Endothelial cell (in vitro differentiated cells): ENCODE measurements around the gene MYF6. TPM values are rescaled to one million over a fixed set of nuclear protein-coding genes. Genes with fewer than 3 reads are reported as not detected.

Experiments used
- DNase-seq: peaks from one replicate; pipeline ENCODE4 v3.0.0; 2021; ENCODE audit warnings: low spot score
- H3K27ac Mint-ChIP-seq: one replicate; pipeline ENCODE4 v1.8.0; 2021; ENCODE audit warnings: mixed read lengths, inconsistent platforms; ENCODE audit not compliant: unreplicated experiment
- H3K27me3 Mint-ChIP-seq: one replicate; pipeline ENCODE4 v1.8.0; 2021; ENCODE audit warnings: mild to moderate bottlenecking, moderate library complexity, mixed read lengths, inconsistent platforms; ENCODE audit not compliant: unreplicated experiment
- H3K36me3 Mint-ChIP-seq: one replicate; pipeline ENCODE4 v1.8.0; 2021; ENCODE audit warnings: mild to moderate bottlenecking, low read depth, mixed read lengths, inconsistent platforms; ENCODE audit not compliant: unreplicated experiment
- H3K4me1 Mint-ChIP-seq: one replicate; pipeline ENCODE4 v1.8.0; 2021; ENCODE audit warnings: mild to moderate bottlenecking, mixed read lengths, inconsistent platforms; ENCODE audit not compliant: unreplicated experiment
- H3K4me3 Mint-ChIP-seq: one replicate; pipeline ENCODE4 v1.8.0; 2021; ENCODE audit warnings: mild to moderate bottlenecking, mixed read lengths, inconsistent platforms; ENCODE audit not compliant: unreplicated experiment
- H3K9me3 Mint-ChIP-seq: one replicate; pipeline ENCODE4 v1.8.0; 2021; ENCODE audit warnings: mixed read lengths, inconsistent platforms; ENCODE audit not compliant: unreplicated experiment
- CTCF ChIP-seq: fragments of 200-600 bp; sonication (generic); IDR thresholded peaks from one replicate; pipeline ENCODE4 v1.5.0; 2021; ENCODE audit warnings: antibody characterized with exemption; ENCODE audit not compliant: unreplicated experiment
- total RNA-seq: library from RNA; stranded (reverse); fragmentation: NEBNext Ultra II Directional; extraction: Animal tissue kit (Norgen Biotek cat#: 25700); gene quantifications from one replicate; pipeline ENCODE4 v1.2.1, GENCODE V29; 2021; ENCODE audit not compliant: unreplicated experiment

MYF6 gene
- total RNA-seq, 1 donor from 2014 or later: 0.31 TPM

DNA sequence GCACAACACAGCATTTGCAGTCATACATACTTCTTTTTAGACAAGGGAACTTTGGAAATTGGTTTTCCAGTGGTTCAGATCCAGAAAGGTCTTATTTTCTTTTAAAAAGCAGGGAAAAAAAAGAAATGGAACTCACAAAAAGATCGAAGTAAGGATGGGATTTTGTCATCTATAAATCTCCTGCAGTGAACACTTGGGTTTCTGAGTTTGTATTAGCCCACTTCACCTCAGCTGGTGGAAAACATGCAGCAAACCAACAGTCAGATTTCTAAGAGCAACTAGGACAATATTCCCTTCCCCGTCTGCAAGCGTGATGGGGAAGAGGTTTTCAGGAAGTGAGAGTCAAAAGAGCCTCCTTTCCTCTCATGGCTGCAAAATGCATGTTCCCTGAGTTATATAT, 13.9 kb downstream of the MYF6 start:
- H3K4me3 Mint-ChIP-seq: no peak overlapping the region
- H3K9me3 Mint-ChIP-seq: no peaks in the 10 kb centered on the region
- DNase-seq: no peak
- no peaks in the 10 kb centered on the region for H3K4me1 Mint-ChIP-seq
- no peaks in the 10 kb centered on the region for H3K36me3 Mint-ChIP-seq
- no peak overlapping the region for H3K27ac Mint-ChIP-seq
- no peaks in the 10 kb centered on the region for H3K27me3 Mint-ChIP-seq
- no peak for TF ChIP-seq CTCF

DNA sequence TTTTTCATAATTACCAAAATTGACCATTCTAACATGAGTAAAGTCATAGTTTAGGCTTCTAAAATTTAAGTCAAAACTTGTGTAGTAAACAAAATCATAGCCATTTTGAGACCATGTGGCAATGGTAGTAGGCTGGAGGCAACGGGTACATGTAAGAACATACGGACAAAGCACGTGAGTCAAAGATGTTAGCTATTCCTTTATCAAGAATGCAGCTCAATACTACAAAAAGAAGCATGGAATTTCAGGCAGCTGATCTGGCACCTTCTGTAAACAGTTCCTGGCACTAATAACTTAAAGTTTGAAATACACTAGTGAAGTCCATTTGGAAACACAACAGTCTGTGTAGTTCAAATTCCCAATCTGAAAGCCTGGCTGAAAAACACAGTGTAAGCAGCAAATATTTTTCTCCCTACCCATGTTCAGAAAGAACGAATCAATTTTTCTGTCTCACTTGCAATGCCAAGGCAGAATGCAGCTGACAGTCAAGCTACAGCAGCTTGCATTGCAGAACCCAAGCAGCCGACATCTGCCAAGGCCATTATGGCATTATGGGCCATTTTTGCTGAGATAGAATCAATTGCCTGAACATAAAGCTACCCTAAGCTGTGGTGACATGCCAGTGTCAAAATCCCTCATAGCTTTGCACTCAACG, 38.5 kb downstream of the MYF6 start:
- Mint-ChIP-seq H3K27me3 (peaks cover 2% of the 10 kb centered on the region), H3K36me3 (no peaks in the 10 kb centered on the region), H3K4me3 (no peak overlapping the region), H3K27ac (no peak overlapping the region), H3K9me3 (no peaks in the 10 kb centered on the region), H3K4me1 (peaks cover 21% of the 10 kb centered on the region)
- TF ChIP-seq CTCF: no peak
- DNase-seq: no peak

GRCh38 chr12:80747800-80748199, 40.4 kb downstream of the MYF6 start:
- peaks cover 10% of the 10 kb centered on the region for H3K4me1 Mint-ChIP-seq
- no peaks in the 10 kb centered on the region for H3K36me3 Mint-ChIP-seq
- no peak for TF ChIP-seq CTCF
- no peaks in the 10 kb centered on the region for H3K9me3 Mint-ChIP-seq
- no peak overlapping the region for H3K4me3 Mint-ChIP-seq
- H3K27ac Mint-ChIP-seq: no peak overlapping the region
- no peak for DNase-seq
- peaks cover 2% of the 10 kb centered on the region for H3K27me3 Mint-ChIP-seq

DNA sequence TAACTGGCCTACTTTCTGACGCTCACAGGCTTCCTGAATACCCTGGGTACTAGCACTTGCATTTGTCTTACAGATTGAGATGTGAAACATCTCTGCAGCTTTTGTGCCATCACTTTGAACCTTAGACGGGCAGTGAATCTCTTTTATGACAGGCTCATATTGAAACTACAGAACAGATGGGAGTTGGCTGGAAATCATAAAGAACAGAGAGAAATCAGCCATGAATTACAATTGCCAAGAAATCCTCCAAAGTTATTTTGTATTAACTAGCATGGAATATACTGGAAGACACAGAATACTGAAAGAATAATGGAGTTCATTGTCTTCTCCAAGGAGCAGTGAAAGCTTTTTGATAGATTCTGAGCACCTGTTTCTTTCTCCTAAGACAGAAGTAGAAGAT, 42.0 kb downstream of the MYF6 start:
- Mint-ChIP-seq H3K9me3 (no peaks in the 10 kb centered on the region), H3K27ac (no peak overlapping the region), H3K27me3 (no peaks in the 10 kb centered on the region), H3K4me3 (no peak overlapping the region), H3K36me3 (no peaks in the 10 kb centered on the region), H3K4me1 (peaks cover 4% of the 10 kb centered on the region)
- DNase-seq: no peak
- TF ChIP-seq CTCF: no peak

DNA sequence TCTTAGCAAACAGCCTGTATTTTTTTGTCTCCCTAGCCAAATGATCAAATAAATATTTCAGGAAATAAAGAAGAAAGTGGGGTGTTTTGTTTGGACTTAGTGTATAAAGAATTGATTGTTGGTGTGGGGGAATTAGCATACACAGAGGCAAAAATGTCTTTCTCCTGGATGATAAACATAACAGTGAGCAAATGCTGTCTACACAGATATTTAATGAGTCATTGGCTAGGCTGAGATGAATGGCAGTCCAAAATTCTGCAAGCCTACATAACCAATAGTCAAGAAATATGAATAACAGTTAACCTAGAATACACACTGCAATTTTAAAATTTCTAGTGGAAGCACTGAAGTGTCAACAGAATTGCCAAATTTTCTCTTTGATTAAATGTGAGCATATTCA, 45.0 kb downstream of the MYF6 start:
- Mint-ChIP-seq H3K4me1 (no peaks in the 10 kb centered on the region), H3K27me3 (no peaks in the 10 kb centered on the region), H3K9me3 (no peaks in the 10 kb centered on the region), H3K4me3 (no peak overlapping the region), H3K27ac (no peak overlapping the region), H3K36me3 (no peaks in the 10 kb centered on the region)
- DNase-seq: no peak
- TF ChIP-seq CTCF: no peak
